NCI-H2081 (cell line): ENCODE data around the gene NMT1.
"Not testable (repeated sequence)": the region's sequence is repeated elsewhere in the genome, so short reads cannot be mapped to it uniquely, and the experiment has no call there.

Experiments used
- DNase-seq, 2 experiments: peaks; one replicate each; lab custom pipeline; 2025; lab: John Stamatoyannopoulos, UW

The NMT1 gene

GRCh38 chr17:45120558-45120957 lies 59.4 kb downstream of the NMT1 start:
- DNase-seq, result no peak

GRCh38 chr17:45121055-45121454 lies 59.9 kb downstream of the NMT1 start:
- no peak for DNase-seq

GRCh38 chr17:45123076-45123770 lies 62.1 kb downstream of the NMT1 start:
- DNase-seq, result no peak

GRCh38 chr17:45123930-45124796 lies 63.0 kb downstream of the NMT1 start:
- DNase-seq, result no peak

- not testable (repeated sequence) for DNase-seq
Observed at GRCh38 chr17:45124797-45125122, 63.6 kb downstream of the NMT1 start.

GRCh38 chr17:45125509-45125908 lies 64.4 kb downstream of the NMT1 start:
- no peak for DNase-seq

- no peak for DNase-seq
Observed at GRCh38 chr17:45127207-45127547, 66.1 kb downstream of the NMT1 start.

- no peak for DNase-seq
Observed at GRCh38 chr17:45127548-45128300, 66.6 kb downstream of the NMT1 start.

- DNase-seq, result no peak
Observed at GRCh38 chr17:45128331-45128730, 67.2 kb downstream of the NMT1 start.

GRCh38 chr17:45128989-45129388 lies 67.9 kb downstream of the NMT1 start:
- DNase-seq, result no peak

GRCh38 chr17:45129426-45129939 lies 68.4 kb downstream of the NMT1 start:
- no peak for DNase-seq

- DNase-seq, result no peak
Observed at GRCh38 chr17:45129940-45130680, 69.0 kb downstream of the NMT1 start.

GRCh38 chr17:45130681-45131615 lies 69.8 kb downstream of the NMT1 start:
- no peak for DNase-seq

- DNase-seq, result no peak
Observed at GRCh38 chr17:45131616-45132319, 70.7 kb downstream of the NMT1 start.

- no peak for DNase-seq
Observed at GRCh38 chr17:45132320-45132571, 71.1 kb downstream of the NMT1 start, which contains the start of gene PLCD3. Gene PLCD3 (minus strand): TSS chr17:45132515. CDS start chr17:45132410, 105 bp downstream.

GRCh38 chr17:45132572-45133463 lies 71.7 kb downstream of the NMT1 start:
- peak; percentile 66 to 75 for DNase-seq

- peak; percentile 96 for DNase-seq
Observed at GRCh38 chr17:45135192-45135977, 74.3 kb downstream of the NMT1 start, which contains the start of gene ACBD4. Gene ACBD4 (plus strand): TSS chr17:45135687. CDS start chr17:45136145, 458 bp downstream.
